HEK293T (cell line): ENCODE data around the gene GNB2.

ENCODE experiments used
- CTCF ChIA-PET: fragments of 350-600 bp; formaldehyde crosslinking; extraction: SDS; loops from one replicate; lab custom pipeline; 2021; ENCODE audit warnings: antibody characterized with exemption, inconsistent platforms; lab: Yijun Ruan, JAX
- POLR2A ChIA-PET: fragments of 350-600 bp; formaldehyde crosslinking; extraction: SDS; loops from one replicate; lab custom pipeline; 2020; ENCODE audit warnings: antibody characterized with exemption, inconsistent platforms; lab: Yijun Ruan, JAX
- DNase-seq: peaks from one replicate; pipeline ENCODE4 v3.0.0; 2012; ENCODE audit warnings: mixed read lengths; ENCODE audit errors: extremely low spot score
- ARNT ChIP-seq: fragments of 450-650 bp; IDR thresholded peaks from 2 replicates; pipeline ENCODE4 v1.6.1; 2017; ENCODE audit warnings: mild to moderate bottlenecking
- BHLHE40 ChIP-seq: fragments of 450-650 bp; IDR thresholded peaks from 2 replicates; pipeline ENCODE4 v1.6.1; 2016; ENCODE audit warnings: mild to moderate bottlenecking, moderate library complexity, borderline replicate concordance
- CTBP1 ChIP-seq: fragments of 450-650 bp; IDR thresholded peaks from 2 replicates; pipeline ENCODE4 v1.6.1; 2016; ENCODE audit warnings: borderline replicate concordance
- ELF4 ChIP-seq: fragments of 450-650 bp; IDR thresholded peaks from 2 replicates; pipeline ENCODE4 v1.6.1; 2017; ENCODE audit warnings: antibody characterized with exemption
- FOXA1 ChIP-seq: fragments of 450-650 bp; IDR thresholded peaks from 2 replicates; pipeline ENCODE4 v1.6.1; 2016; ENCODE audit warnings: mild to moderate bottlenecking
- FOXK2 ChIP-seq: fragments of 450-650 bp; IDR thresholded peaks from 2 replicates; pipeline ENCODE4 v1.6.1; 2016; ENCODE audit warnings: mild to moderate bottlenecking
- FOXM1 ChIP-seq: fragments of 450-650 bp; IDR thresholded peaks from 2 replicates; pipeline ENCODE4 v1.6.1; 2017; ENCODE audit warnings: mild to moderate bottlenecking, borderline replicate concordance
- HDGF ChIP-seq: fragments of 450-650 bp; IDR thresholded peaks from 2 replicates; pipeline ENCODE4 v1.6.1; 2017; ENCODE audit warnings: antibody characterized with exemption, borderline replicate concordance
- L3MBTL2 ChIP-seq: fragments of 450-650 bp; conservative IDR thresholded peaks from 2 replicates; pipeline ENCODE4 v1.6.1; 2016; ENCODE audit warnings: mild to moderate bottlenecking
- LEF1 ChIP-seq: fragments of 450-650 bp; IDR thresholded peaks from 2 replicates; pipeline ENCODE4 v1.6.1; 2017; ENCODE audit warnings: mild to moderate bottlenecking, borderline replicate concordance
- NFRKB ChIP-seq: fragments of 450-650 bp; IDR thresholded peaks from 2 replicates; pipeline ENCODE4 v1.6.1; 2016; ENCODE audit warnings: mild to moderate bottlenecking, moderate library complexity
- SP1 ChIP-seq: fragments of 450-650 bp; IDR thresholded peaks from 2 replicates; pipeline ENCODE4 v1.6.1; 2017
- SUZ12 ChIP-seq: fragments of 450-650 bp; IDR thresholded peaks from 2 replicates; pipeline ENCODE4 v1.6.1; 2016; ENCODE audit warnings: mild to moderate bottlenecking
- TARDBP ChIP-seq: fragments of 450-650 bp; IDR thresholded peaks from 2 replicates; pipeline ENCODE4 v1.6.1; 2016
- ZNF384 ChIP-seq: fragments of 450-650 bp; IDR thresholded peaks from 2 replicates; pipeline ENCODE4 v1.6.1; 2016
- TF ChIP-seq, protein P1 (sequence below): fragments of 450-650 bp; IDR thresholded peaks from 2 replicates; pipeline ENCODE4 v1.6.1; 2016

Gene GNB2

DNA sequence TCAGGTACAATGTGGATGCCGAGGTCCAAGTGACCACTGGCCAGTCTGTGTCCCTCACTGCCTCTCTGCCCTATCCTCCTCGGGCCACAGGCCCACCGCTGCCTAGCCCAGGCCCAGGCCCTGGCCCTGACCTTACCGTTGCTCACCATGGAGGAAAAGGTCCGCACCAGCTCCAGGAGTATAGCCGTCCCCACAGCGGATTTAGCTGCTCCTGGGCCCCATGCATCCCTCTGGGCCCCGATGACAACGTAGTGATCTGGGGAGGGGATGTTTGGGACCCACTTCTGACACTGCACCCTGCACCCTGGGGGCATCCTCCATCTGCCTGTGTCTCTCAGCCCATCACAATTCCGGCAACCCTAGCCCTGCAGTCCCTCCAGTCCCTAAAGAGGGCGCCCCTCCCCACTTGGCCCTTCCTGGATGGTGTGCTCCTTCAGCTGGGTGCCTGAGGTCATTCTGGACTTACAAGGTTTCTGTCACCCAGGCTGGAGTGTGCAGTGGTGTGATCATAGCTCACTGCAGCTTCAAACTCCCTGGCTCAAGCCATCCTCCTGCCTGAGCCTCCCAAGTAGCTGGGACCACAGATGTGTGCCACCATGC is 44.3 kb upstream of the GNB2 start:
- TF ChIP-seq, protein P1, sequence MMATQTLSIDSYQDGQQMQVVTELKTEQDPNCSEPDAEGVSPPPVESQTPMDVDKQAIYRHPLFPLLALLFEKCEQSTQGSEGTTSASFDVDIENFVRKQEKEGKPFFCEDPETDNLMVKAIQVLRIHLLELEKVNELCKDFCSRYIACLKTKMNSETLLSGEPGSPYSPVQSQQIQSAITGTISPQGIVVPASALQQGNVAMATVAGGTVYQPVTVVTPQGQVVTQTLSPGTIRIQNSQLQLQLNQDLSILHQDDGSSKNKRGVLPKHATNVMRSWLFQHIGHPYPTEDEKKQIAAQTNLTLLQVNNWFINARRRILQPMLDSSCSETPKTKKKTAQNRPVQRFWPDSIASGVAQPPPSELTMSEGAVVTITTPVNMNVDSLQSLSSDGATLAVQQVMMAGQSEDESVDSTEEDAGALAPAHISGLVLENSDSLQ = no peak
- no peak for TF ChIP-seq FOXA1
- no peak for TF ChIP-seq ARNT
- TF ChIP-seq SUZ12 = no peak
- TF ChIP-seq HDGF = no peak
- TF ChIP-seq NFRKB = no peak
- no peak for TF ChIP-seq ZNF384
- no peak for TF ChIP-seq TARDBP
- no peak for TF ChIP-seq ELF4
- TF ChIP-seq SP1 = no peak
- TF ChIP-seq L3MBTL2 = no peak
- TF ChIP-seq LEF1 = no peak
- TF ChIP-seq CTBP1 = no peak
- TF ChIP-seq FOXK2 = no peak
- TF ChIP-seq BHLHE40 = no peak
- TF ChIP-seq FOXM1 = no peak
- CTCF ChIA-PET = interaction anchor here (0.6 to 1.7 kb wide), 11 partner anchors 9 to 64 kb away, joined by 3 to 9 read pairs (median 4); partner anchors contain the start of gene MOSPD3
- POLR2A ChIA-PET = interaction anchor here (0.7 to 0.8 kb wide), 3 partner anchors 43 to 614 kb away, joined by 3 read pairs; partner anchors contain the start of genes FBXO24, POP7 and ZKSCAN1
- peak; percentile 77 for DNase-seq

DNA sequence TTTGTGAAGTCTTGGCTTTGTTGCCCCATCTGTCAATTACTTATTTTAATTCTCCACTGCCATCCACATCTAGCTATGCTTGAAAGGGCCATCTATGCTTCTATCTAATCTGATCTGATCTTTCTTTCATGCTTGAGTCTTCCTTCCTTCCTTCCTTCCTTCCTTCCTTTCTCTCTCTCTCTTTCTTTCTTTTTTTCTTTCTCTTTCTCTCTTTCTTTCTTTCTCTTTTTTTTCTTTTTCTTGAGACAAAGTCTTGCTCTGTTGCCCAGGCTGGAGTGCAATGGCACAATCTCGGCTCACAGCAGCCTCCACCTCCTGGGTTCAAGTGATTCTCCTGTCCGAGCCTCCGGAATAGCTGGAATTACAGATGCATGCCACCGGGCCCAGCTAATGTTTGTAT is 43.5 kb upstream of the GNB2 start:
- no peak for TF ChIP-seq SP1
- no peak for TF ChIP-seq CTBP1
- POLR2A ChIA-PET = interaction anchor here (0.7 to 0.8 kb wide), 3 partner anchors 44 to 615 kb away, joined by 3 read pairs; partner anchors contain the start of genes FBXO24, POP7 and ZKSCAN1
- CTCF ChIA-PET = interaction anchor here (0.7 to 1.7 kb wide), 6 partner anchors 15 to 63 kb away, joined by 3 to 9 read pairs (median 5); partner anchors contain the start of gene MOSPD3
- DNase-seq = no peak

DNA sequence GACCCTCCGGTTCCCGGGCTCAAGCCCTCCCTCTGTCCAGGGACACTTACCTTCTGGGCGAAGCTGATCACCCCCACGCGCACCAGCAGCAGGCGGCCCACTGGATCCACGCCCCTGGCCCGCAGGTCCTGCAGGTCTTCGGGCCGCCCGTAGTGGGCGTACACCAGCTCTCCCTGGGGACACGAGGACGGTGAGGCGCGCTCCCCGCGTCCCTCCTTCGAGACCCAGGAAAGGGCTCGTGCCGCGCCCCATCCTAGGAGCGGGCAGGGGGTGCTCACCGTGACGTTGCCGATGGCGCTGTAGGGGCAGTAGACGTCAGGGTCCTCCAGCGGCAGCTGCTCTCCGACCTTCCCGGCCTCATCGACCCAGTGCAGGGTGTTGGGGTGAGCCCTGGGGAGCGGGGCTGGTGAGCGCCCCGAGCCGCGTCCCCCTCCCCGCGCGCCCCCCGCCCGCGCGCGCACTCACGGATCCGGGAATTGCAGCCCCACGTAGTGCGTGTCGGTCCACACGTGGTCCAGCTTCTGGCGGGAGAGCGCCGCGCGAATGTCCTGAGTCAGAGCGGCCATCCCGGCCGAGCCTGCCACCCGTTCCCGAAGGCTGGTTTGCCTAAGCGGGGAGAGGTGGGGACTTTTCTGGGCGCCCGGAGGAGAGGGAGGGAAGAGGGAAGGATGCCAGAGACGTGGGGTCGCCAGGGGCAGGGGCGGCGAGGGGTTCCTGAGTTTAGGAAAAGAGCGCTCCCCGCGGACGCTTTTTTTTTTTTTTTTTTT is 40.4 kb upstream of the GNB2 start:
- CTCF ChIA-PET = no interaction called here
- DNase-seq = no peak
- TF ChIP-seq TARDBP = no peak
- no peak for TF ChIP-seq ARNT
- no peak for TF ChIP-seq ELF4
- no peak for TF ChIP-seq CTBP1
- POLR2A ChIA-PET = interaction anchor here (1.1 kb wide), 1 partner anchor 46 kb away, joined by 3 read pairs; no protein-coding TSS in a partner anchor

DNA sequence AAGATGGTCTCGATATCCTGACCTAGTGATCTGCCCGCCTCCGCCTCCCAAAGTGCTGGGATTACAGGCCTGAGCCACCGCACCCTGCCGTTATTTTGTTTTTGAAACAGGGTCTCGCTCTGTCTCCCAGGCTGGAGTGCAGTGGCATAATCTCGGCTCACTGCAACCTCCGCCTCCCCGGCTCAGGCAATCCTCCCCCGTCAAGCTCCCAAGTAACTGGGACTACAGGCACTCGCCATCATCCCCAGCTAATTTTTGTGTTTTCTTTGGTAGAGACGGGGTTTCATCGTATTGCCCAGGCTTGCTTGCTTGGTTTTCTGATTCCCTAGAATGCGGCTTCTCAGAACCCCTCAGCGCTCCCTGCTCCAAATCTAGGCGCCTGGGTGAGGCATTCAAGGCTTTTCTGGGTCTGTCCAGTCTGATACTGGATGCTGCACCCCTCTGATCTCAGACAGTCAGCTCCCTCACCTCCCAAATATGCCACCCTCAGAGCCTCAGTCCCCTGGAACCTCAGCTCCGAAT is 33.5 kb upstream of the GNB2 start:
- TF ChIP-seq ELF4 (no peak), BHLHE40 (no peak), NFRKB (no peak), SUZ12 (no peak), FOXK2 (no peak), HDGF (no peak)
- ChIA-PET CTCF (no interaction called here), POLR2A (no interaction called here)
- DNase-seq = no peak

DNA sequence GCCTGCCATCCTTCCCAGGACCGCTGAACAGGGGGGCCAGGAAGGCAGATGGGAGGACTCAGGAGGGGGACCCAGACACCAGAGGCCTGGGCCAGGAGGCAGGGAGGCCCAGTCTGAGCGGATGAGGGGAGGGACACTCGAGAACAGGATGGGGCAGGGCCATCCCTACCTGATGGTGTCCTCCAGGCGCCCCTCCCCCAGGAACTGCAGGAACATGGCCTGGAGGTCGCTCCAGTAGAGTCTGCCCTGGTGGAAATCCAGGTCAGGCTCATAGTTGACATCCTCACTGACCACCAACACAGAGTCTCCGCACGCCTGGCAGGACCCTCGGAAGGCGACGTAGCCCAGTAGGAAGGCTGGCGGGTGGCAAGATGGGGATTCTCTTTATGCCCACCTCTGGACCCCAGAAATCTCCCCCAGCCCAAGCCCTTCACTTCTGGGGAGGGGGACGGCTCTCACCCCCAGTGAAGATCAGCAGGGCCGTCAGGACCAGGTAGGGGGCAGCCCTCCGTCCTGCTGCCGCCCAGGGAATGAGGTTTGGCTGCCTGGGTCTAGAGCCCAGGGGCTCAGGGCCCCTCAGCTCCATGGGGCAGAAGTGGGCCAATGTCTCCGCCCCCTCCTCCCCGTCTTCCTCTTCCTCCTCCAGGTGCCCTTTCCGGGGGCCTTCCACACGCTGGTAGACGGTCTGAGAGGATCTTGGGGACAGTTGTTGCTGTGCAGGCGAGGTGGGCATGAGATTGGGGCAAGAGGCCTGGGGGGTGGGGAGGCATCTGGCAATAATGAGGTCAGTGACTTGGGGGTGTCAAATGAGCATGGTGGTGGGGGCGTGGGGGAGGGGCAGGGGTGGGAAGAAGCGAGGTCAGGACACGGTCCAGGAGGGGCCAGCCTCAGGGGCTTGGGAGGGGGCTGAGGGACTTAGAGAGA is 32.8 kb upstream of the GNB2 start:
- CTCF ChIA-PET = no interaction called here
- TF ChIP-seq SP1 = no peak
- no peak for TF ChIP-seq HDGF
- TF ChIP-seq FOXA1 = no peak
- no peak for TF ChIP-seq NFRKB
- no peak for TF ChIP-seq ELF4
- TF ChIP-seq BHLHE40 = no peak
- TF ChIP-seq CTBP1 = no peak
- TF ChIP-seq TARDBP = no peak
- no peak for TF ChIP-seq LEF1
- TF ChIP-seq, protein P1 = no peak
- no peak for TF ChIP-seq ZNF384
- no peak for TF ChIP-seq SUZ12
- no peak for TF ChIP-seq ARNT
- no peak for TF ChIP-seq FOXK2
- TF ChIP-seq FOXM1 = no peak
- no peak for TF ChIP-seq L3MBTL2
- no peak for DNase-seq
- POLR2A ChIA-PET = no interaction called here

DNA sequence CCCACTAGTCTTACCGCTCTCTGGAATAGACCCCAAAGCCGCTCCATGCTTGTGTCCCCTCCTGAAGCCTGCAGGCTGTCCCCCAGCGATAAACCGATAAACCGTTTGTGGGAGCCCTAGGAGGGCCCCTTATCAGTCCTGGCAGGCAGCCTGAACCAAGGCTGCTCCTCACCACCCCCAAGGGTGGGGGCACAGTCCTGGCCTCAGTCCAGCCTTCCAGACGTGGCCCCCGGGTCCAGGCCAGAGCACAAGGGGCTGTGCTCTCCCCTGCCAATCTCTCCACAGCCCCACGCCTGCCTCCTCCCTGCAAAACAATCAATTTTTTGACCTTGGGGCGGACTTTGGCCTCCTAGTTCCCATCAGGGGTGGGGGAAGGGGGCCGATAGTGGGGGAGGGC is 32.1 kb upstream of the GNB2 start, which contains the start of gene TFR2:
Gene TFR2, minus strand, starts transcription at position 90 of the 397 bp plus-strand sequence. Its CDS starts 43 bp downstream, at position 47.
- TF ChIP-seq FOXK2 (no peak), CTBP1 (no peak), SP1 (no peak), NFRKB (no peak)
- ChIA-PET POLR2A (no interaction called here), CTCF (interaction anchor here (1.3 kb wide), 1 partner anchor 12 kb away, joined by 3 read pairs; no protein-coding TSS in a partner anchor)
- DNase-seq = no peak
